Measurements from ENCODE around the gene IFNG.
"Not testable (repeated sequence)": the region's sequence is repeated elsewhere in the genome, so short reads cannot be mapped to it uniquely, and the experiment has no call there.

Gene IFNG

DNA sequence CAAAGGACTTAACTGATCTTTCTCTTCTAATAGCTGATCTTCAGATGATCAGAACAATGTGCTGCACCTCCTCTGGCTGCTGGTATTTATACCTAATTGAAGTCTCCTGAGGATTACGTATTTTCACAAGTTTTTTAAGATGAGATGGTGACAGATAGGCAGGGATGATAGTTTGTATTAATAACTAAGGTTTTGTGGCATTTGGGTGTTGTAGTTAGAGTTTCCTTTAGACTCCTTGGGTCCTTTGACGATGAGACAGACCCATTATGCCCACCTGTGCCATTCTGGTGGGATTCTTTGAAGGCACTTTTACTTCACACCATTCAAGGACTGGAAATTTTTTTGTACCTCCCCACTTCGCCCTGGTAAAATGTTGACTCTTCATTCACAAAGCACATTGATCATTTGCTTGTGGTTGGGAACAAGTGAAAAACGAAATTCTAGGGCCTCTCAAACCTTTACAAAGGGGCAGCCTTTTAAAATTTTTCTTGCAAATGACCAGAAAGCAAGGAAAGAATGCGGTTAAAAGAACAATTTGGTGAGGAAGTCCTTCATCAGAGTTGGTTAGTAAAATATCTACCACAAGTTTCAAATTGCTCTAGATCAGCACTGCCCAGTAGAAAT is at the start of gene IFNG:
TSS of gene IFNG (minus strand) at position 60 of the 624 bp plus-strand sequence. CDS start 125 bp downstream, outside the sequence.
- no peak for DNase-seq (ENCODE audit: low read depth)

DNA sequence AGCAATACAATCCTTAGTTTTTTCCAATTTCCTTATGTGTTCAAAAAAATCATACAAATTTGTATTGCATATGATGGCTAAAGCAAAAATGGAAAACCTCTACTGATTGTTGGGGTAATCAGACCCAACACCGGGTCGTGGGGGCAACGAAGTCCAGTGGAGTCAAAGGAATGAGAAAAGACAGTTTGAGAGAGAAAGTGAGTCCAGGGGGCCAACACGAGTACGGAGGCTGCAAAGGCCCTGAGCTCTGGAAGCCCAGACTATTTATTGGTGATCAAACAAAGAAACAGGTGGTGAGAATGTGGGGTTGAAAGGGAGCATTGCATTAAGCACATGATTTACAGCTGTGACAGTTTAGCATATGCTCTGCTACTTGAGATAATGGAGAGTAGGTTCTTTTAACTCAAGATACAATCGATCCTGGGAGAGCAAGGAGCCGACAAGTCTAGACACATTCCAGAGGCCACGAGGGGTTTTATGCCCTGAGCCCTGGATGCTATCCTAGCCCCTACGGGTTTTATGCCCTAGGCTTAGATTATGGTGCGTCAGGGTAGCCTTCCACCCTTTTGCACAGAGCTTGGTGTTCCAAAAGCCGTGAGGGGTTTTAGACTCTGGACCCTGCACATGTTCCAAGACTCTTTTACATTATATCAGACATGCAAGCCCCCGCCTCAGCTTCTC is 49.6 kb upstream of the IFNG start:
- not testable (repeated sequence) for DNase-seq (ENCODE audit: low read depth)

DNA sequence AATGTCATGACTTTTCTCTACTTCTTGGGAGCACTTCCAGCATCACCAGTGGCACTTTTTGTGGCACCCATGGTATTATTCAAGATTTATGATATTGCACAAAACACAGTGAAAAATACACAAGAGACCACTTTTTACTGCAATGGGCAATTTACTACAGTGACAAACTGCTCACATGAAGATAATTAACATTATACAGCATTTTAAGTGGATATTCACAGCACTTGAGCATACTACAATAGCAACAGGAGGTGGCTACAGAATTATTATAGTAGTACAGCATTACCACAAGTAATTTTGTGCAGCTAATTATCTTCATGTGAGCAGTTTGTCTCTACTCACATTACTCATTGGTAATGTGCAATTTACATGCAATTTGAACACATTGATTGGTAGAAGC is 47.7 kb upstream of the IFNG start:
- no peak for DNase-seq (ENCODE audit: low read depth)

DNA sequence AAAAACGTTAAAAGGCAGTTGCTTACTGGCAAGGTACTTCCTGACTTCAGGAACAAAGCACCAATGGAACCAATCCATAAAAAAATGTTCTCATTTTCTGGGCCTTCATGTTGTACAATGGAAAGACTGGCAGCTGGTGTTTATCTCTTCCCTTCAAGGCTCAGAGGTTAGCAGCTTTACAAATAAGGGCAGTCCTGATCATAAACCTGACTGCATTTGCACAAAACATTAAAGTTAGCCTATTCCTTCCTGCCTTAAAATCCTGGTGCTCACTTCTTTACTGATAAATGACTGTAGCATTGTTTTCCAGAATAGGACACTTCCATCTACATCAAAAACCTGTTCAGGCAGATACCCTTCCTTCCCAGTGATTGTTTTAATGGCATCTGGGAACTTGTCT is 46.9 kb upstream of the IFNG start:
- no peak for DNase-seq (ENCODE audit: low read depth)

DNA sequence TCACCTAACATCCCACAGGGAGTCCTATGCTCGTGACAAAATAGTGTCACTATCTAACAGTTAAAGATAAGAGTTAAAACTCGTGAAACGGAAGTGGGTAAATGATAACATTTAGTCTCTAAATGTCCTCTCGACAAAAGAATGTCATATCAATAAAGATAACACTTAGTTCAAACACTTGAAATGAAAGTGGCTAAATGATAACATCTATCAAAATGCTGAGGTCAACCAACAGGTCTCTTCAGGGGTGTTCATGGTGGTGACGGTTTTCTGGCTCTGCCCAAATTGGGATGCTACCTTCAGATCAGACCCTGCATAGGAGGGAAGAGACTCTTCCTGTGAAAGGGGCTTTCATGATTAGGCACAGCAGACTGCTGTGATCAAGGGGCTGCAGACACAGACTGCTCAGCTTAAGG is 43.9 kb upstream of the IFNG start:
- DNase-seq (ENCODE audit: low read depth), result no peak

DNA sequence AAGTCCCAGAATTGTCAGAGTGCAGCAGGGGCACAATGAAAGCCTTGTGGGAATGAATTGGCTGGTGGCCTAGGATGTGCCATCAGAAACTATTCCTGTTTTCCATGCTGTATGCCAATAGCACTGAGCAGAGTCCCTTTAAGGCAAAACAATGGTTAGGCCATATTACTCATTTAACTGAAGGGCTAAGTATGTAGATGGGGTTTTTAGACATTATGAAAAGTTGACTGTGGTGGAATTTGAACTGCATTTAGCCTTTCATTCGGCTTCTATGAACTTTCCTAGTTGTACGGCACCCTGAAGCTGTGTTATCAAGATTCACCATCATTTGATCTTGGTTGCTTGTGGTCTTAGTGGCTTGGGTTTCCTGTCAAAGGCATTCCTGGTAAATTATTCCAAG is 41.3 kb upstream of the IFNG start:
- no peak for DNase-seq (ENCODE audit: low read depth)

DNA sequence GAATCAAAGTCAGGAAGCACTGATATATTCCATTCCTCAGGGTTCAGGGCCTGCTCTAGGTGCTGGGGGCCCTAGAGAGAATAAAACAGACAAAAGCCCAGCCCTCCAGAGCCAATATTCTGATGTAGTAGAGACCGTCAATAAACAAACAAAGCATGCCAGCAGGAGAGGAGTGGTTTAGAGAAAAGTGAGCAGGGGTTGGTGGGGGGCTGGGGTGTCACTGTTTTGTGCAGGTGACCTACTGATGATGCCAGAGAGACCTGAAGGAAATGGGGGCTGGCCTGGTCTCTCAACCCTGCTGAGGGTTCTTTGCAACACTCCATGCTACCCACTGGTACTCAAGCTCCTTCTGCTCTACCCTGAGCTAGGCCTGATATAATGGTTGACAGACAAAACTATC is 39.6 kb upstream of the IFNG start:
- DNase-seq (ENCODE audit: low read depth), result no peak

DNA sequence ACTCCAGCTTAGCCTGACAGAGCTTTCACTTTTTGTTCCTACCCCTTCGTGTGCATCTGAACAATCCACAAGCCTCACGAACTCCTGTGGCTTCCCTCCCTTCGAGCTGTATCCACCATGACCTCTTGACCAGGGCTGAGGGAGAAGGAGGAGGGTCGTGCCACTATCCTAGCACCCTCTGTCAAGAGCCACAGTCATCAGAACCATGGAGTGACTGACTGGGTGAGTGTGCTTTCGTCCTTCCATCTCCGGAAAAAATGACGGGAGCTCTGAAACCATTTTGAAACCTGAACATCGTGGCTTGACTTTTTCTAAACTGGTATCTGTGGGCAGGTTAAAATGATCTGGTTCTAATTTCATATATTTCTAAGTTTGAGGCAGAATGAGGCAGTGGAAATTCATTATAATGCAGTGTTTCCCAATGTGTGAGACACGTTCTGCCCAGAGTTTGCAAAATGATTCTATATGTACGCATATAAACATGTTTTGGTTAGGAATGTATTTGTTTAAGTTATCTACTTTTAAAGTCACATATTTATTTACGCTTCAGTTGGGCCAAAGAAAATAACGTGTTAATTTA is 39.1 kb upstream of the IFNG start:
- no peak for DNase-seq (ENCODE audit: low read depth)

DNA sequence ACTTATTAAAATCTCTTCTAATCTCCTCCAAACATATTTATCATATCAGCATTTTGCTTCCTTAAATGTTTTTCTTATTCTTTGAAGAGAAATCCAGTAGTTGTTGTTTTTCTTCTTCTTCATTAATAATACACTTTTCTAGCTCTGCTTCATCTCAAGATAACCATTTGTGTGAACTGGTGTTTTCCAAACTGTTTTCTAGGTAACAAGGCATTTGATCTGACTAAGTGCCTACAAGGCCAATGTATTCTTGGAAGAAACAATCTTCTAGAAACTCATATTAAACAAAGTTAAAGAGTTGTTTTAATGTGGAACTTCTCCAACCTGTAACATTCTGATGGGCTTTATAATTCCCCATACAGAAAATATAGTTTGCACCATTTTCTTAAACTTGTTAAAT is 30.8 kb upstream of the IFNG start:
- DNase-seq (ENCODE audit: low read depth), result no peak

DNA sequence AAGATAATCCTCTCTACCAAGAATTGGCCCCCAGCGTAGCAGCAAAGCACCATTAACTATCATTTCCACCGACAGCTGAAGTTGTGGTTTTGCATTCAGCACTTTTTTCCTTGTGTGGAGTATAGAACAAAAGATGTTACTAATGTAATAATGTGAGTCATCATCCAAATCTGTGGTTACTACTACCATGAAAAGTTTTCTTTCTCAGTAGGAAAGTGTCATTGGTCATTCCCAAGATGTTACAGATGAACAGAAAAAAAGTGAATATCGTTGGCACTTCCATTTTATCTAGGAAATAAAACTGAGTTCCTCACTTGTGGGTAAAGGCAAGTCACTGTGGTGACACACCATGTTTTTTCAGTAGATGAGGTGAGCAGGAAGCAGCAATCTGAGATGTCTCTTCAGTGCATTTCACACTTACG is 30.3 kb upstream of the IFNG start:
- DNase-seq (ENCODE audit: low read depth), result peak; percentile 20

DNA sequence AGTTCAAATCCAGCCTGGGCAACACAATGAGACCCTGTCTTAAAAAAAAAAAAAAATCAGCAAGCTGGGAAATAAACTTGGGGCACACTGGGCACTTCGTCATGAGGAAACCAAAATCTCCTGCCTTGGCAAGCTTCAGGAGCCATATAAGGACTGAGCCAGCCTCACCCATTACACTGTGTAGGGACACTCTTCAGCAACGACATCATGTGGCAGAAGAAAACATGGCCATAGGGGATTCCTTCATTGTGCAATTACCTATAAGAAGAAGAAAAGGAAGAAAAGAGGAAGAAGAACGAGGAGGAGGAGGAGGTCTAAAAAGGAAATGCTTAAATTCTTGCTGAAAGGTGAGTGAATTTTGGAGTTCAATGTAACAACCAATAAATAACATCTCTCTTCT is 26.1 kb upstream of the IFNG start:
- DNase-seq (ENCODE audit: low read depth), result no peak

DNA sequence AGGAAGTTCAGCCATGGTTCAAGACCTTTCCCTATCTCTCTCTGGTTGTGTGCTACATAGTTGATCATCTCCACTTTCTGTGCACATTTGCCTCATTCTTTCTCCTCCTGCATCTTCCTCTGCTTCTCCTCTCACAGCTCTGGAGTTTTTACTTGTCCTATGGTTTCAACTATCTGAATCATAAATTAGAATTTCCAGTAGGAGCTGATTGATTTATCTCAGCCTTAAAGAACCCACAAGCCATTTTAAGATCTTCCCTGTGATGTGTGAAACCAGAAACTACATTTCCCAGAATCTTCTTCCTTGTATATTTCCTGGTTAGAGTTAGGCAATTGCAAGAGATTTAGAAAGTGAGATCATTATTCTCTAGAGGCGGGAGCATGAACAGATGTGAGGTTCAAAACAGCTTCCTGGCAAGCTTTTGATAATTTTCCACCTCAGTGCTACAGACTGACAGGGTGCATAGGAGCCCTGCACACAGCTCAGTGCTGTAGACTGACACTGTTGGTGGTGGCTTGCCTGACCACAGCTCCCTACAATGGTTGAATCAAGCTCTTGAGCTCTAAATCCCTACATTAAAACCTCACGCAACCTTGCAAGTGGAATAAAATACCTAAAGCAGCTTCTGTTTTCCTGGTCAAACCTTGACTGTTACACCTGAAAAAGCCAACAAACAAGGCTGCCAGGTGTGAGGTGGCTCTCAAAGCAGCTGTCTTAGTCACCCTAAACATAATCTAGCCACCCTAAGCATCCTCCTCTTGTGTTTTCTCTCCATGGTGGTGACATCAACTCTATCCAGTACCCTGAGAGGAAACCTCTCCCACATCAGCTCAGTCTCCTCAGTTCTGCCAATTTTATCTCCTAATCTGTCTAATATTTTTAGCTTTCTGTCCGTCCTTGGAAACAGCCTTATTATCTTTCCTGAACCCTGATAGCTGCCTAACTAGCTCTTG is 21.5 kb upstream of the IFNG start:
- DNase-seq (ENCODE audit: low read depth), result no peak

DNA sequence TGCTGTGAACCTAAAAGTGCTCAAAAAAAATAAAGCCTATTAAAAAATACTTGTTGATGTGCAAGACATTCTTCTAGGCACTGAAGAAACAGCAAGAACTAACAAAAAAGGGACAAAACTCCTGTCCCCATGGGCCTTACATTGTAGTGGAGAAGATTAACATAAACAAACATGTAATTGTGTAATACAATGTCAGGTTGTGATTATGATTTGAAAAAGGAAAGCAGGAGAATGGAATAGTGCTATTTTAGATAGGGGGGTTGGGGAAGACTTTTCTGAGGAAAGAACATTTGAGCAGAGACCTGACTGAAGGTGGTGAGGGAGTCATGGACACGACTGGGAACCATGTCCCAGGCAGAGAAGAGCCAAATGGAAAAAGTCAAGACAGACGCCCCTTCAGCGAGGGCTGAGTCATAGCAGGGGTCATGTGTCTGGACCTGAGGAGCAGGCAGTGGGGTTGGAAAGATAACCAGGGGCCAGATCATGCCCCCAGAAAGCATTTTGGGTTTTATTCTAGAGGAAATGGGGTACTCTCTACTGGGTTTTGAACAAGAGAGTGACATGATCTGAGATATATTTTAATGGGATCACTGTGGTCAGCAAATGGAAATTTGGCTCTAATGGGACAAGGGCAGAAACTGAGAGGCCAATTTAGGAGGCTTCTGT is 19.4 kb upstream of the IFNG start:
- no peak for DNase-seq (ENCODE audit: low read depth)

DNA sequence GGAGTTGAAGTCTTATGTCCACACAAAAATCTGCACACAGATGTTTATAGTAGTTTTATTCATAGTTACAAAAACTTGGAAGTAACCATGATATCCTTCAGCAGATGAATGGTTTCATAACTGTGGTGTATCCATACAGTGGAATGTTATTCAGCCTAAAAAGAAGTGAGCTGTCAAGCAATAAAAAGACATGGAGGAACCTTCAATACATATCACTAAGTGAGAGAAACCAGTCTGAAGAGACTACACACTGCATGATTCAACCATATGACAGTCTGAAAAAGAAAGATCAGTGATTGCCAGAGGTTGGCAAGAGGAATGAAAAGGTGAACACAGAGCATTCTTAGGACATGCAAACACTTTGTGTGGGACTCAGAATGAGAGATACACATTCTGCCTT is 18.6 kb upstream of the IFNG start:
- no peak for DNase-seq (ENCODE audit: low read depth)

DNA sequence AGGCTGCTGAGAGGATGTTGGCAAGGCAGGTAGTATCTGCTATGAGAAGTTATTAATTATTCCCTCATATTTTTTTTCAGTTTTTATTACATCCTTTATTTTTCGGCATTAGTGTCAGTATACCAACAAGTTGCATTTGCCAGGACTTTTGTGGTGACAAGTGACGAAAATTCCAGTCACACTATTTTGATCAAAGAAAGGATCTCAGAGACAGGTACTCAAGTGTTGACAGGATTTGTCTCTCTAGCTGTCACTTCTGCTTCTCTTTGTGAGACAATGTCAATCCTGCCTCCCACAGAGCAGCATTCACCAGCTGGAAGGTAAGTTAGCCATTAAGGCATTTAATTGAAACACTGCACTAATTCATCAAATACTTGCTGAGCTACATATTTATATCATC is 18.0 kb upstream of the IFNG start:
- no peak for DNase-seq (ENCODE audit: low read depth)

DNA sequence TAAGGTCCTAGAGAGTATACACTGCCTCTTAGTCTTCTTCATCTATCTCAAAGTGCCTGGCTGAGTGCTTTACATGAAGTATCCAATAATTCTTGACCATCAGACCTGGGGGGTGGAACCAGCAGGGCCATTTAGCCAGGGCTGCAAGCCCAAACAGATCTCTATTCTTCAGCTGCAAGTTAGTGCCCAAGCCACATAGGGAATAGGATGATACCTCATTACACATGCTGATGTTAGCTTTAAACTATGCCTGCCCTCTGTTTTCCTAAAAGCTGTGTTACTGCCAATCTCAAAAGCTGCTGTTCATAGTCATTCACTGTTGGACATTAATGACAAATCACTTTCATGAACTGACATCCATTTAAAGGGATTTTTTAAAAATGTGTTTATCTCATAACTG is 16.7 kb upstream of the IFNG start:
- no peak for DNase-seq (ENCODE audit: low read depth)

DNA sequence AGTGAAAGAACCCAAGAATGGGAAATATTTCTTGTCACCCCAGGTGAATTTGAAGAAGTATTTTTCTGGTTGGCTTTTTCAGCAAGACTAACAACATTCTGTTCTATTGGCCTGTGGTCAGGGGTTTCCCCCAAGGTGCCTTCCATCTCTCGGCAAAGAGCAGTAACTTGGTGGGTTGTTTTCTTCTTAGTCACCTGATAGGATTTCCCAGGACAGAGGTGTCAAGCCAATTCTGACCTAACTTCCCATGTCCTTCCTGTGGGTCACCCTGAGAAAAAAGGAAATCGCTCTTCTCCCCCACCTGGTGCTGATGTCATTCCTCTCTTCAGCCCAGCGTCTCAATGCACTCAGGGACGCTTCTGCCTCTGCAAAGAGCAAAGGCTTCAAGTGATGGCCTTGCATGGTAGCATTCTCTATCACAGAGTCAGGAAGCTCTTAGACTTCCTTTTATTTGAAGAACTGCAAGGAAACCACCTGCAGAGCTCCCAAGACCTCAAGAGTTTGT is 16.1 kb upstream of the IFNG start:
- peak; percentile 37 for DNase-seq (ENCODE audit: low read depth)

DNA sequence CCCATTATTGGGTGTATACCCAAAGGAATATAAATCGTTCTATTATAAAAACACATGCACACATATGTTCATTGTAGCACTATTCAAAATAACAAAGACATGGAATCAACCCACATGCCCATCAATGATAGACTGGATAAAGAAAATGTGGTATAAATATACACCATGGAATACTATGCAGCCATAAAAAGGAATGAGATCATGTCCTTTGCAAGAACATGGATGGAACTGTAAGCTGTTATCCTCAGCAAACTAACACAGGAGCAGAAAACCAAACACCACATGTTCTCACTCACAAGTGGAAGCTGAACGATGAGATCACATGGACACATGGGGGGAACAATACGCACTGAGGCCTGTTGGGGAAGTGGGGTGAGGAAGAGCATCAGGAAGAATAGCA is 15.2 kb upstream of the IFNG start:
- DNase-seq (ENCODE audit: low read depth), result not testable (repeated sequence)

DNA sequence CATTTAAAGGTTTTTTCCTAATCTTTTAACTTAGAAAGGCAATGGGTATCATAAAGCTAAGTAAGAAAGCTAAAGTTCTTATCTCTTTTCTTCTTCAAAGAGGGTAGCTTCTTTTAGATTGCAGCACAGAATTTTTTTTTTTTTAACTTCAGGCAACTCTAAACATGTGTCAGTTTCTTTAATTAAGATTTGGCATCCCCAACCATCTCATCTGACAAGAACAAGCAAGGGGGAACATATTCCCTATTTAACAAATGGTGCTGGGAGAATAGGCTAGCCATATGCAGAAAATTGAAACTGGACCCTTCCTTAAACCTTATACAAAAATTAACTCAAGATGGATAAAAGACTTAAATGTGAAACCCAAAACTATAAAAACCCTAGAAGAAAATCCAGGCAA is 14.3 kb upstream of the IFNG start:
- no peak for DNase-seq (ENCODE audit: low read depth)

DNA sequence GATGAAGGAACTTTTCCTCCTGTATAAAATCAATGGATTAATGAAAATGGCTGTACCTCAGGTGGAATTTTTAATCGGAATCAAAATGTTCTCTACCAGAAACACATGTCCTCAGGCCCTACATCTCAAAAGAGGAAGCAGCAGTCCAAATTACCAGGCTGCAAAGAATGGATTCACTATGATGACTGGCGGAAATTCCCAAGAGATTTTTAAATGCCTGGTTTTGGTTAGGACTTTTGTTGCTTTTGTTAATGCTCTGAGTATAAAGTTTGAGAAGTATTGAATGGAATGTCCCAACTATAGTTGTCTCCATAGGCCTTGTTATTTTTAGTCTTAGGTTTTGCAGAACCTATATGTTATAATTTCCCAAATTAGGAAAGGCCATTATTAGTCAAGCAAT is 11.2 kb upstream of the IFNG start:
- no peak for DNase-seq (ENCODE audit: low read depth)

DNA sequence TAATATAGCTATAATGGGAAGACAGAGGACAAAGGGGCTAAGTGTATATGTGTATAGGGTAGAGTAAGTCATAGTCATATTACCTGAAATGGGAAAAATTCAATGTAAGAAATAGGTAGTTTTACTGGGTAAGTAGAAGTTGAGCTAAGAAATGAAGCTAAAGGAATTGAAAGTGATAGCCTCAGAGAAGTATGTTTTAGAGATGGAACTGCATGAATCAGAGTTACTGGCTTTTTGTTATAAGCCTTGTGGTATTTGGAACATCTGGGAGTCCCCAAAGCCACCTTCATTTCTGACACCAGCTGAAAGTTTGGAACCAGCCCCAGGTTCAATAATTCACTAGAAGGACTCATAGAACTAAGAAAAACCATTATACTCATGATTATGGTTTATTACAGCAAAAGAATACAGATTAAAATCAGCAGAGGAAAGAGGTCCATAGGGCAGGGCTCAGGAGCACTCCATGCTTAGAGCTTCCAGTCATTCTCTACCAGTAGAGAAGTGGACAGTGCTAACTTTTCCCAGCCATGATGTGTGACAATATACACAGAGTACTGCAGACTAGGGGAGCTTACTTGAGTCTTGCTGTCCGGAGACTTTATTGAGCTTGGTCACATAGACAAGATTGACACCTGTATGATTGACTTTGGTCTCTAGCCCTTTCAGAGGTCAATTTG is 9.8 kb upstream of the IFNG start:
- no peak for DNase-seq (ENCODE audit: low read depth)
